GM12864 (cell line): ENCODE data around the gene USP15.

ENCODE experiments used
- DNase-seq: peaks from one replicate; pipeline ENCODE4 v3.0.0-alpha.2; 2011; ENCODE audit warnings: low read depth
- H3K4me3 ChIP-seq: 2 replicates; pipeline ENCODE4 v1.5.1; 2011; ENCODE audit warnings: mild to moderate bottlenecking, low read depth, low read length, control low read depth
- TF ChIP-seq, protein P1 (sequence below): IDR thresholded peaks from 2 replicates; pipeline ENCODE4 v1.5.1; 2011; ENCODE audit warnings: low read depth, mild to moderate bottlenecking, moderate library complexity, low read length, control low read depth, inconsistent platforms; ENCODE audit errors: missing control alignments

The USP15 gene

DNA sequence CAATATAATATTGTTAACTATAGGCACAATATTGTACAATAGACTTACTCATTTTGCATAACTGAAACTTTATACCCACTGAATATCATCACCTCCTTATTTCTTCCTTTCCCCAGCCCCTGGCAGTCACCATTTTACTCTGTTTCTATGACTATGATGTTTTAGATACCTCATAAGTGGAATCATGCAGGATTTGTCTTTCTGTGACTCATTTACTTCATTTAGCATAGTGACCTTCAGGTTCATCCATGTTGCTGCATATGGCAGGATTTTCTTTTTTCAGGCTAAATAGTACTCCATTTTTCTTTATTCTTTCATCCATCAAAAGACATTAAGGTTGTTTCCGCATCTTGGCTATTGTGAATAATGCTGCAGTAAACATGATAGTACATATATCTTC, 18.9 kb downstream of the USP15 start:
- no peak overlapping the region for H3K4me3 ChIP-seq
- TF ChIP-seq, protein P1, sequence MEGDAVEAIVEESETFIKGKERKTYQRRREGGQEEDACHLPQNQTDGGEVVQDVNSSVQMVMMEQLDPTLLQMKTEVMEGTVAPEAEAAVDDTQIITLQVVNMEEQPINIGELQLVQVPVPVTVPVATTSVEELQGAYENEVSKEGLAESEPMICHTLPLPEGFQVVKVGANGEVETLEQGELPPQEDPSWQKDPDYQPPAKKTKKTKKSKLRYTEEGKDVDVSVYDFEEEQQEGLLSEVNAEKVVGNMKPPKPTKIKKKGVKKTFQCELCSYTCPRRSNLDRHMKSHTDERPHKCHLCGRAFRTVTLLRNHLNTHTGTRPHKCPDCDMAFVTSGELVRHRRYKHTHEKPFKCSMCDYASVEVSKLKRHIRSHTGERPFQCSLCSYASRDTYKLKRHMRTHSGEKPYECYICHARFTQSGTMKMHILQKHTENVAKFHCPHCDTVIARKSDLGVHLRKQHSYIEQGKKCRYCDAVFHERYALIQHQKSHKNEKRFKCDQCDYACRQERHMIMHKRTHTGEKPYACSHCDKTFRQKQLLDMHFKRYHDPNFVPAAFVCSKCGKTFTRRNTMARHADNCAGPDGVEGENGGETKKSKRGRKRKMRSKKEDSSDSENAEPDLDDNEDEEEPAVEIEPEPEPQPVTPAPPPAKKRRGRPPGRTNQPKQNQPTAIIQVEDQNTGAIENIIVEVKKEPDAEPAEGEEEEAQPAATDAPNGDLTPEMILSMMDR: no peak
- DNase-seq: no peak

DNA sequence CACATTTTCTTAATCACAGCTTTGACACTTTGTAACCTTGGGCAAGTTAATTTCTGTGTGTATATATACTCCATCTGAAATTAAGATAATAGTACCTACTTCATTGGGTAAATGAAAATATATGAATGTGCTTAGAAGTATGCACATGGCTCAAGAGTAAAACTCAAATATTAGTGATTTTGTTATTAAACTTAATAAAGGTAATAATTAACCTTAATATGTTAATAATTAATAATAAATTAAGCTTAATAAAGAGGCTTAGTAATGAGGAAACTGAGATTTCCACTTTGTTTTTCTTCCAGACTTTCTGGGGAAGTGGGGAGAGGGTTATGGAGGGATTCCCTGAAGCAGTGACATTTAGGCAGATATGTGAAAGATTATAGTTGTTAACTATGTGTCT, 19.8 kb downstream of the USP15 start:
- TF ChIP-seq, protein P1: no peak
- H3K4me3 ChIP-seq: no peak overlapping the region
- DNase-seq: no peak

DNA sequence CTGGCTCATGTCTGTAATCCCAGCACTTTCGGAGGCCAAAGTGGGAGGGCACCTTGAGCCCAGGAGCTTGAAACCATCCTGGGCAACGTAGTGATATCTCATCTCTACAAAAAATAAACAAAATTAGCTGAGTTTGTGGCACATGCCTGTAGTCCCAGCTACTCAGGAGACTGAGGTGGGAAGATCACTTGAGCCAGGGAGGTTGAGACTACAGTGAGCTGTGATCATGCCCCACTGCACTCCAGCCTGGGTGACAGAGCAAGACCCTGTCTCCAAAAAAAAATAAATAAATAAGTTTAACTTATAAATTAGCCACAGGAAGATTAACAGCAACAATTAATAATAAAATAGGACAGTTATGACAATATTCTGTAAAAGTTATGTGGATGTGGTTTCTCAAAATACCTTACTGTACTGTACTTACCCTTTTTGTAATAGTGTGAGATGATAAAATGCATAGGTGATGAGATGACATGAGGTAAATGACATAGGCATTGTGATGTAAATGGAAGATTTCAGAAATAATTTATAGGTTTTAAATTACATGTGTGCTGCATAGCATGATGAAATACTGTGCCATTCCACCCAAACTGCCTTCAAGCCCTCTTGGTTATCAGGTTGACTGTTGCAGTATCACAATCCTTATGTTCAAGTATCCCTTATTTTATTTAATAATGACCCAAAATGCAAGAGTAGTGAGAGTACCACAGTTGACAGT, 22.0 kb downstream of the USP15 start:
- no peak overlapping the region for H3K4me3 ChIP-seq
- no peak for DNase-seq
- TF ChIP-seq, protein P1: no peak

DNA sequence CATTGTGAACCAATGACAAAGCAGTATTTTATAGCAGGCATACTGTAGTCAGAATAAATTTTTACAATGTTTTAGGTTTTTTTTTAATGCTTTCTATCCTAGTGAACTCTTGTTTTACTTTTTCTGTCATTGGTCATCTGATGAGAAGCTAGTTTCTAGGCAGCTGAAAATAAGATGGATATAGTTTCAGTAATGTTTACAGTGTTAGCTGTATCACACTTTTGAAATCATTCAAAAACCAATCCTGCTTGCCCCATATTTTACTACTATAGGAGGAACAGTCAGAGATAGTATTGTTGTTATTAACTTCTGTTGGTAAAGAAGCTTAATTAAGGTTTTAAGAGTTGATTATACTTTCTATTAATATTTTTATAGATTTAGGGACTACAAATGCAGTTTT, 24.5 kb downstream of the USP15 start:
- no peak for DNase-seq
- TF ChIP-seq, protein P1: no peak
- H3K4me3 ChIP-seq: no peak overlapping the region

DNA sequence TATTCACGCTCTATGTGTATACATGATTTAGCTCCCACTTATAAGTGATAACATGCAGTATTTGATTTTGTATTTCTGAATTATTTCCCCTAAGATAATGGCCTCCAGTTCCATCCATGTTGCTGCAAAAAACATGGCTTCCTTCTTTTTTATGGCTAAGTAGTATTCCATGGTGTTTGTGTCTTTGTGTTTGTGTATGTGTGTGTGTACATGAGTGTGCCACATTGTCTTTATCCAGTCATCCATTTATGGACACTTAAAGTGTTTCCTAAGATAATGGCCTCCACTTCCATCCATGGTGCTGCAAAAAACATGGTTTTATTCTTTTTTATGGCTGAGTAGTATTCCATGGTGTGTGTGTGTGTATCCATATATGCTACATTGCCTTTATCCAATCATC, 25.1 kb downstream of the USP15 start:
- H3K4me3 ChIP-seq: no peak overlapping the region
- no peak for DNase-seq
- TF ChIP-seq, protein P1: no peak

DNA sequence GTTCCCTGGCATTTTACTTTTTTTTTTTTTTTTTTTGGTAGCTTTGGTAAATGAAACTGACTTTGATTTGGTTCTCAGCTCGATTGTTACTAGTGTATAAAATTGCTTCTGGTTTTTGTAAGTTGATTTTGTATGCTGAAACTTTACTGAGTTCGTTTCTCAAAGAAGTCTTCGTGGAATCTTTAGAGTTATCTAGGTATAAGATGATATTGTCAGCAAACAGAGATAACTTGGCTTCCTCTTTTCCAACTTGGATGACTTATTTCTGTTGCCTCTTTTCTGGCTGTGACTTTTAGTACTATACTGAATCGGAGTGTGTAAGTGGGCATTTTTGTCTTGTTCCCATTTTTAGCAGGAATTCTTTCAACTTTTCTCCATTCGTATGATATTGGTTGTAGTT, 28.1 kb downstream of the USP15 start:
- TF ChIP-seq, protein P1: no peak
- DNase-seq: no peak
- no peak overlapping the region for H3K4me3 ChIP-seq

DNA sequence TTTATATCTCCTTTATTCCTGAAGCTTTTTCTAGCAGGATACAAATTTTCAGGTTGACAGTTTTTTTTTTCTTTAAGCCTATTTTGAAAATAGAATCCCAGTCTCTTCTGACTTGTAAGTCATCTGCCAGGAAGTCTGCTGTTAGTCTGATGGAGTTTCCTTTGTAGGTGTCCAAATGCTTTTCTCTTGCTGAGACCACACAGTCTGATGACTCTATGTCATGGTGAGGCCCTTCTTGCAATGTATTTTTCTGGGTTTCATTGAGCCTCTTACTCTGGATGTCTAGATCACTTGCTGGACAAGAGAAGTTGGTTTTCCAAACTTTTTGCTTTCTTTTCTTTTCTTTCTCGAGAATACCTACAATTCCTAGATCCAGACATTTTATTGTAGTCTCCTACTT, 30.6 kb downstream of the USP15 start:
- TF ChIP-seq, protein P1: no peak
- no peak overlapping the region for H3K4me3 ChIP-seq
- DNase-seq: no peak
